Measurements from ENCODE around the gene UBIAD1. TPM values are rescaled to one million over a fixed set of nuclear protein-coding genes. Genes with fewer than 3 reads are reported as not detected.

The UBIAD1 gene
- total and polyA plus RNA-seq, 2 of the 4 experiments (the other 2 are of a cell fraction), result 6.3 to 9.5 TPM

DNA sequence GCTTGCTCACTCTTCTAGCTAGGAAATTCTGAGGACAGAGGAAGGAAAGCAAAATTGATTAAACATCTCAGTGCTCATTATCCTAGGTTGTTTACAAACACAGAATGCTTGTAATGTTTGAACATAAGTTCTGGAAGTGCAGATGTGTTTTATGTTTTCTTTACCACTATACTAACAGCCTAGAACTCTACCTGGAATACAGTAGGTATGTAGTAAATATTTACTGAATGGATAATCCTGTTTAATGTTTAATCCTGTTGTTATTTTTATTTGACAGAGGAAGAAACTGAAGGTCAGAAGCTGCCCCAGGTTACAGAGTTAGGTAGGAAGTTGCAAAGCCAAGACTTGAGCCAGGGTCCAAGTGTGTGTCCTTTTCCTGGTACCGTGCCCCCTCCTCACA lies 16.7 kb upstream of the UBIAD1 start:
- Histone ChIP-seq H2BK5ac (ENCODE audit: low read depth, low read length, poor library complexity, severe bottlenecking) (no peak overlapping the region), H3K4me2 (ENCODE audit: low read depth, low read length) (no peak overlapping the region), H4K5ac (ENCODE audit: low read depth, low read length) (no peak overlapping the region), H3K4ac (ENCODE audit: low read depth, low read length) (no peak overlapping the region), H3K27ac (ENCODE audit: insufficient read depth, low read length) (no peak overlapping the region), H4K20me1 (ENCODE audit: insufficient read depth, low read length) (no peaks in the 10 kb centered on the region), H4K8ac (ENCODE audit: low read depth in 2 of 2, low read length in 2 of 2) (no peak overlapping the region), H3K79me1 (ENCODE audit: low read depth in 1 of 2, low read length in 2 of 2) (peaks cover 4 to 6% of the 10 kb centered on the region in 2 experiments; a peak in 3 of 4 replicates), H3K9me3 (ENCODE audit: control insufficient read depth, insufficient read depth, low read length) (no peaks in the 10 kb centered on the region), H2AK9ac (replicated peaks; ENCODE audit: low read depth, low read length, poor library complexity) (no peak overlapping the region), H3K18ac (ENCODE audit: low read depth, low read length) (no peak overlapping the region), H2BK20ac (ENCODE audit: low read depth, low read length) (no peak overlapping the region), H3K9ac (ENCODE audit: low read depth, low read length) (no peak overlapping the region), H3K4me3 (ENCODE audit: insufficient read depth, low read depth, low read length) (no peak overlapping the region), H3K27me3 (ENCODE audit: control insufficient read depth, insufficient read depth, low read length) (no peaks in the 10 kb centered on the region), H2BK15ac (ENCODE audit: low read depth, low read length) (no peak overlapping the region), H3K56ac (ENCODE audit: extremely low read depth, insufficient read depth, low read length) (no peak overlapping the region), H3K23ac (ENCODE audit: low read depth, low read length) (no peak overlapping the region), H4K91ac (ENCODE audit: insufficient read depth, low read depth, low read length) (no peak overlapping the region), H3K36me3 (ENCODE audit: control insufficient read depth, insufficient read depth, low read length) (peaks cover 49% of the 10 kb centered on the region), H2BK120ac (ENCODE audit: low read depth, low read length) (no peak overlapping the region), H2AK5ac (ENCODE audit: low read depth, low read length) (no peak overlapping the region), H3K4me1 (ENCODE audit: control insufficient read depth, insufficient read depth, low read length) (no peaks in the 10 kb centered on the region), H2AFZ (replicated peaks; ENCODE audit: low read length, poor library complexity) (no peak overlapping the region), H3K14ac (replicated peaks; ENCODE audit: low read depth, low read length) (no peak overlapping the region), H3K9me1 (ENCODE audit: insufficient read depth, low read length) (no peaks in the 10 kb centered on the region)
- no TSS peak for BruUV-seq (replicated peaks)
- no peak for DNase-seq
- ATAC-seq (ENCODE audit: low read depth), result no peak
- CTCF ChIA-PET, result no interaction called here
- dilution Hi-C loops (cut with HindIII; ENCODE audit: low sequenced_read_pairs, unreplicated experiment) (no loop called here), intact Hi-C loops (cut with micrococcal nuclease) (no loop called here), in situ Hi-C loops (cut with MboI; ENCODE audit: low sequenced_read_pairs) (no loop called here)
- POLR2A ChIA-PET (ENCODE audit: unreplicated experiment), result no interaction called here
- TF ChIP-seq, protein P1, sequence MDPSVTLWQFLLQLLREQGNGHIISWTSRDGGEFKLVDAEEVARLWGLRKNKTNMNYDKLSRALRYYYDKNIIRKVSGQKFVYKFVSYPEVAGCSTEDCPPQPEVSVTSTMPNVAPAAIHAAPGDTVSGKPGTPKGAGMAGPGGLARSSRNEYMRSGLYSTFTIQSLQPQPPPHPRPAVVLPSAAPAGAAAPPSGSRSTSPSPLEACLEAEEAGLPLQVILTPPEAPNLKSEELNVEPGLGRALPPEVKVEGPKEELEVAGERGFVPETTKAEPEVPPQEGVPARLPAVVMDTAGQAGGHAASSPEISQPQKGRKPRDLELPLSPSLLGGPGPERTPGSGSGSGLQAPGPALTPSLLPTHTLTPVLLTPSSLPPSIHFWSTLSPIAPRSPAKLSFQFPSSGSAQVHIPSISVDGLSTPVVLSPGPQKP (IDR thresholded peaks at IDR 0.05; ENCODE audit: borderline replicate concordance, low read depth, low read length), result no peak
- TF ChIP-seq RAD21 (IDR thresholded peaks at IDR 0.05; ENCODE audit: low read length) (no peak), NFE2L2 (IDR thresholded peaks at IDR 0.05; ENCODE audit: low read depth, low read length) (no peak), BHLHE40 (IDR thresholded peaks at IDR 0.05; ENCODE audit: low read depth, low read length) (no peak)
- WGBS, 2 experiments (ENCODE audit: extremely low coverage in 2 of 2, insufficient read length in 1 of 2), result 100% methylated on average over 1 of the region's 1 CpG; no CpG with 5 or more reads in 1 of the 2 experiments
